VCaP (cell line): ENCODE data around the gene INKA2.

Experiments used
- H3K27ac ChIP-seq: fragments of 450-650 bp; 2 replicates; pipeline ENCODE4 v1.5.1; 2017
- TF ChIP-seq, protein P1 (sequence below): fragments of 450-650 bp; conservative IDR thresholded peaks from 2 replicates; pipeline ENCODE4 v1.5.1; 2017; ENCODE audit warnings: mild to moderate bottlenecking, moderate library complexity

The INKA2 gene

DNA sequence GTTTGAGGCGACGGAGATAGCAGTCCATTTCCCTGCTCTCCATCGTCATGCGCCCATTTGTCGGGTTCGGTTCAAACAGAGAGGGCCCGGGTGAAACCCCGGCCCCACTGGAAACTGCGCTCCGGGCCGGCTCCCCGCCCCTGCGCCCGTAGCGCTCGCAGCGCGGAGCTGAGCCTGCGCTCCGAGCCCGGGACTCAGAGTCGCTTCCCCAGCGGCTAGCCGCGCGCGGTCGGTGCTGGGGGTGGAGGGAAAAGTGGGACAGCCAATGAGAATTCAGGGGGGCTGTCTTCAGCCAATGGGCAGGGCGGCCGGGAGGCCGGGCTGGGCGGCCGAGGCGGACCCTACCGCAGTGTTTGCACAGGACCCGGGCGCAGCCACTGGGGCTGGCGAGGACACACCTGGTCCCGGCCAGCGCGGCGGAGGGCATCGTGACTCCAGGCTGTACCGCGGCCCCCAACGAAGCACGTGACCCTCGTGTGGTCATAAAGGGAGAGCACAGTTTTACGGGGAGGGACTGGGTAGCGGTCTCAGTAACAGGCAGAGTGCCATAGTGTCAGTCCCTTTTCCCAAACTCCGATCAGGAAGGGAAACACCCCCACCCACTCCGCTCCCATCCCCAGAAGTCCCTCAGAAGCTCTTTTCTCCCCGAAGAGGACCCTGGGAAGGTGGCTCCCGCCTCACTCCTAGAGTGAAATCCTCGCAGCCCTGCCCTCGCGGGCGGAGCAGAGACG is at the start of gene INKA2:
INKA2 (minus strand) TSS at position 202 of the 731 bp plus-strand sequence; CDS start at position 49, 153 bp downstream.
- TF ChIP-seq, protein P1, sequence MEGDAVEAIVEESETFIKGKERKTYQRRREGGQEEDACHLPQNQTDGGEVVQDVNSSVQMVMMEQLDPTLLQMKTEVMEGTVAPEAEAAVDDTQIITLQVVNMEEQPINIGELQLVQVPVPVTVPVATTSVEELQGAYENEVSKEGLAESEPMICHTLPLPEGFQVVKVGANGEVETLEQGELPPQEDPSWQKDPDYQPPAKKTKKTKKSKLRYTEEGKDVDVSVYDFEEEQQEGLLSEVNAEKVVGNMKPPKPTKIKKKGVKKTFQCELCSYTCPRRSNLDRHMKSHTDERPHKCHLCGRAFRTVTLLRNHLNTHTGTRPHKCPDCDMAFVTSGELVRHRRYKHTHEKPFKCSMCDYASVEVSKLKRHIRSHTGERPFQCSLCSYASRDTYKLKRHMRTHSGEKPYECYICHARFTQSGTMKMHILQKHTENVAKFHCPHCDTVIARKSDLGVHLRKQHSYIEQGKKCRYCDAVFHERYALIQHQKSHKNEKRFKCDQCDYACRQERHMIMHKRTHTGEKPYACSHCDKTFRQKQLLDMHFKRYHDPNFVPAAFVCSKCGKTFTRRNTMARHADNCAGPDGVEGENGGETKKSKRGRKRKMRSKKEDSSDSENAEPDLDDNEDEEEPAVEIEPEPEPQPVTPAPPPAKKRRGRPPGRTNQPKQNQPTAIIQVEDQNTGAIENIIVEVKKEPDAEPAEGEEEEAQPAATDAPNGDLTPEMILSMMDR, result no peak

GRCh38 chr1:111786669-111787207 is 47.5 kb upstream of the INKA2 start:
- no peak overlapping the region; the same call in 1 of the 2 replicates for H3K27ac ChIP-seq
- TF ChIP-seq, protein P1, result no peak

More for the DNA sequence above, at the start of gene INKA2:
- H3K27ac ChIP-seq, result peak within 1 kb of the TSS; percentile 77

GRCh38 chr1:111784273-111784901 is 45.2 kb upstream of the INKA2 start:
- H3K27ac ChIP-seq, result no peak overlapping the region
- TF ChIP-seq, protein P1, result no peak

- TF ChIP-seq, protein P1, result no peak
- no peak overlapping the region for H3K27ac ChIP-seq
Observed at GRCh38 chr1:111779546-111779945, 40.4 kb upstream of the INKA2 start.

DNA sequence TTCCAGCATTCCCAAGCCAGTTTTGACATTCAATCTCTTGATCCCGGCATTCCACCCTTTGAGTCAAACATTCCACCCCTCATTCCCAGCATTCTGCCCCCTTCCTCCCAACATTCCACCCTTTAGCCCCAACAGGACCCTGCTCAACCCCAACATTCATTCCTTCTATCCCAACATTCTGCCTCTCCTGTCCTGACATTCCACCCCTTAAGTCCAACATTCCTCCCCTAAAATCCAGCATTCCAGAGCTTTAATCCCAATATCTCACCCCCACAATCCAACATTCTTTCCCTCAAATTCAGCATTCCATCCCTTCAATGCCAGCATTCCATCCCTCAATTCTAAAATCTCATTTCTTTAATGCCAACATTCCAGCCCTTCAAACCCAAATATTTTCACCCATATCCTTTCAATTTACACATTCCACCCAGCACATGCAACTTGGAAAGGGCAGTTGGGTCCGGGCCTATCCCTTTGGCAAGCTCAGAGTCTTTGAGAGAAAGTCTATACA is 39.4 kb upstream of the INKA2 start:
- H3K27ac ChIP-seq, result no peak overlapping the region
- TF ChIP-seq, protein P1, result no peak

DNA sequence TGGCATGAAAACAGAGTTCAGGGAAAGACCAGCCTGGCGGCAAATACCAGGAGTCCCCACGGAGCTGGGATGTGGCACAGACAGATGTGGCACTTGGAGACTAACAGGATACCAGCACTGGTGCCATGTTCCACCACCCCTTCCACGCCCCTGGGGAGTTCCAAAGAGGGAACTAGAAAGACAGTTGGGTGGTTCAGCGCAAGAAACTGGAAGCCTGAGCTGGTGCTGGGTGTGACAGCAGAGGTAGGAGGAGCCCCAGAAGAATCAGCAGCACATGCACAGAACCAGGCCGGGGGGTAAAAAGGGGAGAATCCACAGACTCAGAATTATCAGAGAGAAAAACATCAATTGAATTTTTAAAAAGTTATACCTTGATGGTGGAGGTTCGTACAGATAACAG is 38.9 kb upstream of the INKA2 start:
- TF ChIP-seq, protein P1, result no peak
- H3K27ac ChIP-seq, result no peak overlapping the region

- no peak overlapping the region for H3K27ac ChIP-seq
- TF ChIP-seq, protein P1, result no peak
Observed at GRCh38 chr1:111777301-111777700, 38.1 kb upstream of the INKA2 start.
